ENCODE data around the gene PPP3R1. TPM values are rescaled to one million over a fixed set of nuclear protein-coding genes. Genes with fewer than 3 reads are reported as not detected.
A peak's percentile ranks its signal among the peaks of the same experiment; 100 is the strongest.

PPP3R1 gene
- 10 to 100 TPM; 45.9 to 54.0 (median 53.4) TPM for total RNA-seq
- long read RNA-seq, donor 1, transcript PPP3R1-201 (6 exons, 3,023 nt) = major isoform, 5 of 6 reads
- long read RNA-seq, donor 1, partial matches to known transcripts = 0 of 6 reads
- long read RNA-seq, donor 1, other reads (novel, unspliced or antisense) = 1 of 6 reads
- long read RNA-seq, donor 2 = 0 reads

GRCh38 chr2:68252400-68253218 lies at the start of gene PPP3R1:
Gene PPP3R1, minus strand, starts transcription at chr2:68252532. Its CDS starts 405 bp downstream, at chr2:68252127.
- no peaks in the 10 kb centered on the region for H3K9me3 ChIP-seq
- ATAC-seq (peak; percentile 92), DNase-seq (peak; percentile 96 to 98 (median 98))
- H3K4me1 ChIP-seq (ENCODE audit: low read depth) = peaks cover 27% of the 10 kb centered on the region
- peak within 1 kb of the TSS; percentile 89 for H3K4me3 ChIP-seq
- TF ChIP-seq CTCF (IDR thresholded peaks at IDR 0.05) = no peak
- intact Hi-C loops (cut with DNase I, micrococcal nuclease) = no loop called here
- H3K36me3 ChIP-seq (ENCODE audit: low read depth) = no peaks in the 10 kb centered on the region

GRCh38 chr2:68295516-68295915 lies 43.2 kb upstream of the PPP3R1 start:
- ATAC-seq (no peak), DNase-seq (no peak)
- no peak for TF ChIP-seq CTCF (IDR thresholded peaks at IDR 0.05)
- intact Hi-C loops (cut with DNase I, micrococcal nuclease) = no loop called here
- H3K36me3 ChIP-seq (ENCODE audit: low read depth) = no peaks in the 10 kb centered on the region
- H3K4me1 ChIP-seq (ENCODE audit: low read depth) = no peaks in the 10 kb centered on the region
- H3K9me3 ChIP-seq = no peaks in the 10 kb centered on the region
- no peak overlapping the region for H3K4me3 ChIP-seq

GRCh38 chr2:68294913-68295312 lies 42.6 kb upstream of the PPP3R1 start:
- Histone ChIP-seq H3K4me1 (ENCODE audit: low read depth) (no peaks in the 10 kb centered on the region), H3K36me3 (ENCODE audit: low read depth) (no peaks in the 10 kb centered on the region), H3K4me3 (no peak overlapping the region), H3K9me3 (no peaks in the 10 kb centered on the region)
- intact Hi-C loops (cut with DNase I, micrococcal nuclease) = no loop called here
- DNase-seq = no peak
- TF ChIP-seq CTCF (IDR thresholded peaks at IDR 0.05) = no peak
- no peak for ATAC-seq

- Histone ChIP-seq H3K4me3 (no peak overlapping the region), H3K9me3 (no peaks in the 10 kb centered on the region), H3K36me3 (ENCODE audit: low read depth) (no peaks in the 10 kb centered on the region), H3K4me1 (ENCODE audit: low read depth) (no peaks in the 10 kb centered on the region)
- intact Hi-C loops (cut with DNase I, micrococcal nuclease) = no loop called here
- ATAC-seq = no peak
- no peak for DNase-seq
- no peak for TF ChIP-seq CTCF (IDR thresholded peaks at IDR 0.05)
These were observed 41.9 kb upstream of the PPP3R1 start for GRCh38 chr2:68294187-68294586.

- TF ChIP-seq CTCF (IDR thresholded peaks at IDR 0.05) = no peak
- ATAC-seq (no peak), DNase-seq (no peak)
- Histone ChIP-seq H3K4me3 (no peak overlapping the region), H3K36me3 (ENCODE audit: low read depth) (no peaks in the 10 kb centered on the region), H3K9me3 (no peaks in the 10 kb centered on the region), H3K4me1 (ENCODE audit: low read depth) (no peaks in the 10 kb centered on the region)
- intact Hi-C loops (cut with DNase I, micrococcal nuclease) = no loop called here
These were observed 41.4 kb upstream of the PPP3R1 start for GRCh38 chr2:68293755-68294154.

All from mucosa of descending colon (tissue), 3 donors.